Measurements from ENCODE around the gene TULP4. TPM values are rescaled to one million over a fixed set of nuclear protein-coding genes. Genes with fewer than 3 reads are reported as not detected.
"Not testable (repeated sequence)": the region's sequence is repeated elsewhere in the genome, so short reads cannot be mapped to it uniquely, and the experiment has no call there.

The TULP4 gene
- total RNA-seq, 1 experiment from 2014 or later: 39.7 TPM

DNA sequence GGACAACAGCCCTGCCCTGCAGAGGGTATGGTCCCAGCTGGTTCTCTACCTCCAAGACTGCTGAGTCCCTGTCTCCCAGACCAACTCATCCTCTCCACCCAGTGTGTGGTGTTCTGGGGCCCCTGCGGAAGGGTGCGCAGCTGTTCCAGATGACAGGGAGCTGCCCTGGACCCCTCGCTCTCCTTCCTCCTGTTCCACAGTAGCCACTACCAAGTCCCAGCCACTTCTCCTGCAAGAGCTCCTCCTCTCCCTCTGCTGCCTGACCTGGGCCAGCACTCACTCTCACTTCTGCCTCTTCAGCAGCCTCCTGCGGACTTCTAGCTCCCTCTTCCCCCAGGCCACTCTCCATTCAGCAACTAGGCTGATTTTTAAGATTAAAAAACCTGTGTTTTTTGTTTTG lies 207.5 kb downstream of the TULP4 start:
- no peak for DNase-seq (ENCODE audit: extremely low read depth, low read depth)

GRCh38 chr6:158520975-158521374 lies 208.7 kb downstream of the TULP4 start:
- not testable (repeated sequence) for DNase-seq (ENCODE audit: extremely low read depth, low read depth)

DNA sequence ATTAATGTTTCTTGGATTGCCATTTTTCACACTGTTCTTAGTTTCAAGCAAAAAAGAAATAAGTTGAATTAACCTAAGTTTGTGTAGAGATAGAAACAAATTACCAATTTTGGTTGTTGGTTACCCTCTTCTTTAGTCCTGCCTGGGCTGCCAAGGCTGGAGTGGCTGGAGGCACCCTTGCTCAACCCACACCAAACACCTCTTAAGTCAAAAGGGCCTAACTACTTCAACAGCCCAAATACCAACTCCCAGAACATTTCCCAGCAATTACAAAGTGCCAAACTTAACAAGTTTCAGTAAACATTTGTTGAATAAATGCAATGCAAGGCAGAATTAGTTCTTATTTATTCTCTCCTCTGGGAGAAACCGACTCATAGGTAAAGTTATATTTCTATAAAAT lies 209.5 kb downstream of the TULP4 start:
- no peak for DNase-seq (ENCODE audit: extremely low read depth, low read depth)

DNA sequence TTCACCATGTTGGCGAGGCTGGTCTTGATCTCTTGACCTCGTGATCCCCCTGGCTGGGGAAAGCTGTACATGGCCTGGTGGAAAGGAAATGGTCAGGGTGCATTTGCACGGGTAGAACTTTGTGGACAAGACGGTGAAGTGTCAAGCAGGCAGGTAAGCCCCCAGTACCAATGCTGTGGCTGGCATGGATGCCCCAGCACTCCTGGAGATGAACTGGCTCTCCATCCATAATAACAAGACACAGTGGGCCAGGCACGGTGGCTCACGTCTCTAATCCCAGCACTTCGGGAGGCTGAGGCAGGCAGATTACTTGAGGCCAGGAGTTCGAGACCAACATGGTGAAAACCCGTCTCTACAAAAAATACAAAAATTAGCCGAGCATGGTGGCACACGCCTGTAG lies 210.4 kb downstream of the TULP4 start:
- DNase-seq (ENCODE audit: extremely low read depth, low read depth): no peak

DNA sequence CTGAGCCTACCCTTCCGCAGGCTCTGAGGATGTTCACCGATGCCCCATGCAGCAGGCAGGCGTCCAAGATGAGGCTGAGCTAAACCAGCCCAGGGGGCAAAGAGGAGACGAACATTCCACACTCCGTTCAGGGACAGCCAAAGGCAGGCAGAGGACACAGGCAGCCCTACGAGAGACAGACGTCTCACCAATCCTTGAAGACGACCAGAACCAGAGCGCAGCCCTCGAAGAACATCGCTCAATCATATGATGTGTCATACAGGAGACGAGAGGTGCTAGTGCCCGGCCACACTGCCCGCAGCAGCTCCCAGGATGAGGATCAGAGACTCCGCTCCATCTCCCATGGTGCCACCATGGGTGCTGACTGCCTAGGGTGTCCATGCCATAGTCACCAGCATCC lies 212.0 kb downstream of the TULP4 start:
- no peak for DNase-seq (ENCODE audit: extremely low read depth, low read depth)

- DNase-seq (ENCODE audit: extremely low read depth, low read depth): not testable (repeated sequence)
Observed at GRCh38 chr6:158527858-158528257, 215.6 kb downstream of the TULP4 start.

DNA sequence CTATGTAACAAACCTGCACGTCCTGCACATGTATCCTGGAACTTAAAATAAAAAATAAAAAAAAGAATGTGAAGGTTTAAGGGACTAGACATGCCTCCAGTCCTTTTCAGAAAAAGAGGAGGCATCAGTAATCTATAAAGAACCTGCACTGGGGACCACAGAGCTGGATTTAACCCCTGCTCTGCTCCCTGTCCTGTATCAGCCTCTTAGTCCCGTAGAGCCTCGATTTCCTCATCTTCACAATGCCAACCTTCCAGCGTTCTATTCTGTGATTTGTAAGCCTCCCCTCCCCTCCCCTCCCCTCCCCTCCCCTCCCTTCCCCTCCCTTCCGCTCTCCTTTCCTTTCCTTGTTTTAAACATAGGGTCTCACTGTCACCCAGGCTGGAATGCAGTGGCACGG lies 216.6 kb downstream of the TULP4 start:
- DNase-seq (ENCODE audit: extremely low read depth, low read depth): no peak

DNA sequence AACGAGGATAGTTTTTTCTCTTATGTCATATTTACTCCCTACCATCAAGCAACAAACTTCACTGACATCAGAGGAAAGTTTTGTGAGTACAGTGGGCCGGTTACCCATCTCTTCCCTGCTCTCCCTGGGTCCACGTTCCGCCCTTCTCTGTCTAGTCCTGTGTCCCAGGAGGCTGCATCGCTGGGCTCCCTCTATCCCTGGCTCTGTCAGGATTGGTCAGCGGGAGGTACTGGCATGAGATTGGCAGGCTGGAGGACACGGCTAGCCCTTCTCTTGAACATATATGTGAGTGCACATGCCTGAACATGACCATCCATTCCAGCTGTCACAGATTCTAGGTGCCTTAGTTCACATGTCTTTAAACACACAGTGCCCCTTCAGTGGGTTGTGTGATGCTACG lies 217.4 kb downstream of the TULP4 start:
- no peak for DNase-seq (ENCODE audit: extremely low read depth, low read depth)

GRCh38 chr6:158531566-158531965 lies 219.3 kb downstream of the TULP4 start:
- no peak for DNase-seq (ENCODE audit: extremely low read depth, low read depth)

DNA sequence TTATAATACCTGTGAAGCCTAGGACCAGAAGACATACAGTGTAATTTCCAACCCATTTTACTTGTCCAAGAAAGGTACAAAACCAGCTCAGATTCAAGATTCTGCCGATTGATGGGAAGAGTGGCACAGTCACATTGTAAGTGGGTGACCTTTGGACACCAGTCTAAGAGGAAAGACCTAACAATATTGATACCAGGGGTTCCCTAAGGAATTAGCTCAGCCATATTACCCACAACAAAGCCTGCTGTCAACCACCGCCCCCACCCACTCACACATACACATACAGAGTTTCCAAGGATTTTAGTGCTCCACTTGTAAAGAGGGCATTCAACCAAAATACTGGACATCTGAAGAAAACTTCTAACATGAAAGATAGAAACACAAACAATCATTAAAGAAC lies 219.7 kb downstream of the TULP4 start:
- DNase-seq (ENCODE audit: extremely low read depth, low read depth): no peak

DNA sequence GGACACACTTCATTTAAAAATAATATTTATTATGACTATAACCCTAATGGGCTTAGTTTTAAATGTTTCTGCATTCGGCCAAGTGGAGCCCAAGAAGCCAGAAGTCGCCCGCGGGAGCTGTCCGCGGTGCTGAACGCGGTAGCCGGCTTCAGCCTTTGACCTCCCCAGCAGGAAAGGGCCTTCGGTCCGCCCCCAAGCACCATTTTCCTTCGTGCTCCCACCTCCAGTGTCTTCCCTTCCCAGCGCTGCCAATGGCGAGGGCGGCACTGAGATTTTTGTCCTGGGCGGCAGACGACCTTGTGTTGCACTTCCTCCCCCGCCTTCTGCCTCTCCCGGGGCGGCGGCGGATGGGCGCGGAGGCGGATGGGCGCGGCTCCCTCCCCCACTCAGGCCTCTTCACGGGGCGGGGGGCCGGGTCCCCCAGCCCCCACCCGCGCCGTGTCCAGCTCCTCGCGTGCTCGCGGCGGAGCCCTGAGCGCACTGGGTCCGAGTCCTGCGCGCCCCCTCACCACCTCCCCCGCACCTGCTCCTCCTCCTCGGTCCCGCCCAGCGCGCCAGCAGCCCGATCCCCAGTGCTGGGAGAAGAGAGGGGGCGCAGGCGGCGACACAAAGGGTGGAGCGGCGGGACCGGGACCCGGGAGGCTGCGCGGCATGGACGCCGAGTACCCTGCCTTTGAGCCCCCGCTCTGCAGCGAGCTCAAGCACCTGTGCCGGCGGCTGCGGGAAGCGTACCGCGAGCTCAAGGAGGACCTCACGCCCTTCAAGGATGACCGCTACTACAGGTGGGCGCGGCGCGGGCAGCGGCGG lies 224.0 kb downstream of the TULP4 start:
- DNase-seq (ENCODE audit: extremely low read depth, low read depth): peak; percentile 50

GRCh38 chr6:158536891-158537798 lies 224.9 kb downstream of the TULP4 start:
- DNase-seq (ENCODE audit: extremely low read depth, low read depth): no peak

- no peak for DNase-seq (ENCODE audit: extremely low read depth, low read depth)
Observed at GRCh38 chr6:158538741-158539140, 226.5 kb downstream of the TULP4 start.

DNA sequence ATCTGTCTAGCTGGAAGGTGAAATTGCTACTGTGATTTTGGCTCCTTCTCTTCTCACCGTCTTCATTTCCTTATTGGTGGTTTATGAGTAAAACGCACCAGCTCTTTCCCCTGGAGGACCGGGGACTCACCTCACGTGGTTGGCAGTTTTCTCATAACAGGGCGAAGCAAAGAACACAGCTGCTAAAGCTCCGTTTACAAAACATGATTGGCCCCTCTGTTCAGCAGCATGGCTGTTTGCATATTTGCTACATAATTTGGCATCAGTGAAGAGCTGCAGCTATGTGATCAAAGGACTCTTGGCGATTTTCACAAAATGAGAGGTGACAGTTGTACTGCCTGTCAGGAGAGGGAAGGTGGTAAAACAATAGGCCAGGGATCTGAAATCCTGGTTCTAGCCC lies 227.1 kb downstream of the TULP4 start:
- DNase-seq (ENCODE audit: extremely low read depth, low read depth): no peak

GRCh38 chr6:158539881-158540280 lies 227.6 kb downstream of the TULP4 start:
- DNase-seq (ENCODE audit: extremely low read depth, low read depth): no peak

- DNase-seq (ENCODE audit: extremely low read depth, low read depth): no peak
Observed at GRCh38 chr6:158543606-158544185, 231.4 kb downstream of the TULP4 start.

DNA sequence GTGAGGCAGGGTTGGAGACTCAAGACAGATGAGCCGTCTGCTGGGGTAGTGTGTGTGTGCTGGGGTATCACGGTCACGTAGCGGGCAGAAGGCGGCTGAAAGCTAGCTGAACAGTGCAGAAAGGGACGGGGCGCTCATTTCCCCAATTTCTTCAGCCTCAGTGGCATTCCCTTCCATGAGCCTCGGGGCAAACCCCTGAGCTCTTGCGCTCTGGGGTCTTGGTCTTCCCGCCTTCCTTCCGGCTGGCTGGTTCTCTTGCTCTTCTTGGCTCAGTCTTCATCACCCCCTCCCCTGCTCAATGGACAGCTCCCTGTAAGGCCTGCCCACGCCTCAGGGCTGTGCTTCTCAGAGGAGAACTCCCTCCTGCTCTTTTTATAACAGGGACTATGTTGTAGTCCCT lies 232.2 kb downstream of the TULP4 start:
- no peak for DNase-seq (ENCODE audit: extremely low read depth, low read depth)

- no peak for DNase-seq (ENCODE audit: extremely low read depth, low read depth)
Observed at GRCh38 chr6:158545043-158545966, 233.0 kb downstream of the TULP4 start.

DNA sequence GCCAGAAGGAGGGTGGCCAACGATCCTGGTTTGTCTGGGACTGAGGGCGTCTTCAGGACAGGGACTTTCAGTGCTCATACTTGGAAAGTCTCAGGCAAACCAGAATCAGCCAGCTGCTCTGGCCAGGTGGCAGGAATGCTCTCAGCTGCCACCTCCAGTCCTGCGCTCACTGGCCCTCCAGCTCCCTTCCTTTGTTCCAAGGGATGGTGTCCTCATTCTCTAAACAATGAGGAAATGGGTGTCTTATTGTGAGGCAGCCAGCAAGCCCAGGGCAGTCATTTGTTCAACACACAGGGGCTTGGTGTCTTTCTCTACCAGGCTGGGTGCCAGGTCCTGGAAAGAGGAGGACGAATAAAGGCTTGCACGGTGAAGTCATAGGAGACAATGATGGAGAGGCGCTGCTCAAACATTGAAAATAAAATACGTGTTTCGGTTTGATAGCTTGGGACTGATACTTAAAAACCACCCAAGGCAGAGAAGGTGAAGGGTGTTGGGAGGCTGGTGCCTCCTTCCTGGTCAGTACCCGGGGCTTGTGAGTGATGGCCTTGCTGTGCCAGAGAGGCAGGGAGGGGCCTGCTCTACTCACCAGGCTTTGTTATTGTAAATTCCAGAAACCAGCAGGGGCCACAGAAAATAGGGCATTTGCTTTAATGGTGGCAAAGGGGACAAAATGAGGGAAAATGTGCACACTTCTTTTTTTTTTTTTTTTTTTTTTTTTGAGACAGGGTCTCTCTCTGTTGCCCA lies 236.3 kb downstream of the TULP4 start:
- DNase-seq (ENCODE audit: extremely low read depth, low read depth): no peak

All from NCI-H460 (cell line).